ENCODE results near the gene RTL10.
"Not testable (repeated sequence)": the region's sequence is repeated elsewhere in the genome, so short reads cannot be mapped to it uniquely, and the experiment has no call there.

RTL10 gene

GRCh38 chr22:19843857-19844376 is 10.8 kb downstream of the RTL10 start:
- no peak for DNase-seq (ENCODE audit: low read depth in 2 of 2)

- DNase-seq (ENCODE audit: low read depth in 2 of 2) = no peak
Observed at GRCh38 chr22:19843107-19843856, 11.4 kb downstream of the RTL10 start.

GRCh38 chr22:19842393-19843106 is 12.1 kb downstream of the RTL10 start:
- DNase-seq (ENCODE audit: low read depth in 2 of 2) = no peak

- no peak for DNase-seq (ENCODE audit: low read depth in 2 of 2)
Observed at GRCh38 chr22:19841641-19842392, 12.9 kb downstream of the RTL10 start.

GRCh38 chr22:19840955-19841640 is 13.6 kb downstream of the RTL10 start:
- no peak for DNase-seq (ENCODE audit: low read depth in 2 of 2)

GRCh38 chr22:19840059-19840458 is 14.6 kb downstream of the RTL10 start:
- no peak for DNase-seq (ENCODE audit: low read depth in 2 of 2)

- DNase-seq (ENCODE audit: low read depth in 2 of 2) = no peak
Observed at GRCh38 chr22:19837915-19838314, 16.8 kb downstream of the RTL10 start.

- DNase-seq (ENCODE audit: low read depth in 2 of 2) = no peak
Observed at GRCh38 chr22:19836512-19836911, 18.2 kb downstream of the RTL10 start.

- no peak for DNase-seq (ENCODE audit: low read depth in 2 of 2)
Observed at GRCh38 chr22:19834599-19834998, 20.1 kb downstream of the RTL10 start.

- DNase-seq (ENCODE audit: low read depth in 2 of 2) = not testable (repeated sequence)
Observed at GRCh38 chr22:19833327-19833726, 21.3 kb downstream of the RTL10 start.

GRCh38 chr22:19832476-19833108 is 22.1 kb downstream of the RTL10 start:
- no peak for DNase-seq (ENCODE audit: low read depth in 2 of 2)

- DNase-seq (ENCODE audit: low read depth in 2 of 2) = not testable (repeated sequence)
Observed at GRCh38 chr22:19831979-19832378, 22.7 kb downstream of the RTL10 start.

- no peak for DNase-seq (ENCODE audit: low read depth in 2 of 2)
Observed at GRCh38 chr22:19831016-19831415, 23.7 kb downstream of the RTL10 start.

- no peak for DNase-seq (ENCODE audit: low read depth in 2 of 2)
Observed at GRCh38 chr22:19828035-19828401, 26.7 kb downstream of the RTL10 start.

GRCh38 chr22:19827341-19828034 is 27.2 kb downstream of the RTL10 start:
- no peak for DNase-seq (ENCODE audit: low read depth in 2 of 2)

- no peak for DNase-seq (ENCODE audit: low read depth in 2 of 2)
Observed at GRCh38 chr22:19826619-19826950, 28.1 kb downstream of the RTL10 start.

- no peak for DNase-seq (ENCODE audit: low read depth in 2 of 2)
Observed at GRCh38 chr22:19825904-19826618, 28.6 kb downstream of the RTL10 start.

GRCh38 chr22:19824926-19825339 is 29.7 kb downstream of the RTL10 start:
- DNase-seq (ENCODE audit: low read depth in 2 of 2) = no peak

- DNase-seq (ENCODE audit: low read depth in 2 of 2) = no peak
Observed at GRCh38 chr22:19824212-19824925, 30.3 kb downstream of the RTL10 start.

GRCh38 chr22:19823902-19824211 is 30.8 kb downstream of the RTL10 start:
- no peak for DNase-seq (ENCODE audit: low read depth in 2 of 2)

Measured in stimulated activated CD8-positive, alpha-beta memory T cell treated with anti-CD3 and anti-CD28 coated beads, Interleukin-2, amount 100 ng/mL, for 48 hours (primary cell).